ENCODE data around the gene NSMCE1.
A peak's percentile ranks its signal among the peaks of the same experiment; 100 is the strongest.
"Not testable (repeated sequence)": the region's sequence is repeated elsewhere in the genome, so short reads cannot be mapped to it uniquely, and the experiment has no call there.

NSMCE1 gene

GRCh38 chr16:27269300-27270150 lies 953 bp upstream of the NSMCE1 start:
- no peak for DNase-seq

- DNase-seq, result no peak
Observed at GRCh38 chr16:27267037-27267677, 1.4 kb downstream of the NSMCE1 start.

GRCh38 chr16:27265982-27266381 lies 2.6 kb downstream of the NSMCE1 start:
- no peak for DNase-seq

- DNase-seq, result no peak
Observed at GRCh38 chr16:27264151-27264550, 4.4 kb downstream of the NSMCE1 start.

- not testable (repeated sequence) for DNase-seq
Observed at GRCh38 chr16:27262904-27263423, 5.6 kb downstream of the NSMCE1 start.

GRCh38 chr16:27259710-27260109 lies 8.9 kb downstream of the NSMCE1 start:
- no peak for DNase-seq

GRCh38 chr16:27258241-27258734 lies 10.3 kb downstream of the NSMCE1 start:
- no peak for DNase-seq

GRCh38 chr16:27257271-27257670 lies 11.3 kb downstream of the NSMCE1 start:
- DNase-seq, result no peak

GRCh38 chr16:27256861-27257260 lies 11.7 kb downstream of the NSMCE1 start:
- no peak for DNase-seq

GRCh38 chr16:27254262-27254811 lies 14.2 kb downstream of the NSMCE1 start:
- DNase-seq, result no peak

- no peak for DNase-seq
Observed at GRCh38 chr16:27253526-27253930, 15.0 kb downstream of the NSMCE1 start.

- DNase-seq, result no peak
Observed at GRCh38 chr16:27252206-27252585, 16.4 kb downstream of the NSMCE1 start.

- DNase-seq, result no peak
Observed at GRCh38 chr16:27251541-27252205, 16.9 kb downstream of the NSMCE1 start.

GRCh38 chr16:27248886-27249285 lies 19.7 kb downstream of the NSMCE1 start:
- DNase-seq, result not testable (repeated sequence)

- no peak for DNase-seq
Observed at GRCh38 chr16:27248036-27248435, 20.5 kb downstream of the NSMCE1 start.

GRCh38 chr16:27247076-27247475 lies 21.5 kb downstream of the NSMCE1 start:
- DNase-seq, result not testable (repeated sequence)

- DNase-seq, result no peak
Observed at GRCh38 chr16:27246439-27246838, 22.1 kb downstream of the NSMCE1 start.

GRCh38 chr16:27245276-27246172 lies 23.0 kb downstream of the NSMCE1 start:
- peak; percentile 87 for DNase-seq

GRCh38 chr16:27244363-27244755 lies 24.2 kb downstream of the NSMCE1 start:
- DNase-seq, result no peak

GRCh38 chr16:27243725-27244362 lies 24.7 kb downstream of the NSMCE1 start:
- no peak for DNase-seq

- peak; percentile 76 for DNase-seq
Observed at GRCh38 chr16:27242868-27243590, 25.5 kb downstream of the NSMCE1 start.

Data from left hindlimb (tissue), 1 donor.